ENCODE data around the gene FIGN.

The FIGN gene

DNA sequence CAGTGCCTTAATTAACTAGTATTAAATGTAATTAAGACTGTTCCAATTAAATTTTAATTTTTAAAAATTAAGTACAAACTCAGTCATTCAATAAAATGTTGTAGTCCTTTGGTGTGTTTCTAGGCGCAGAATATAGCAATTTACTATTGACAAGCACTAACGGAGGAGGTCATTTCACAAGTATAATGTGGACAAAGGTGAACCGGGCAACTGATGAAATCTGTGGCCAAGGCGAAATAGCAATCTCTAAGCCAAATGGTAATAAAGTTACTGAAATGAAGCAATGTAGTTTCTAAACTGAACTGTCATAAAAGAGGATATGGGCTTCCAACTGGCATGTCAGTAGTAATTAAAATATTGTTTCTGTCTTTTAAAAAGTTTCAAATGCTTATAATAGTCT lies 27.5 kb downstream of the FIGN start:
- DNase-seq (ENCODE audit: low spot score) = no peak

DNA sequence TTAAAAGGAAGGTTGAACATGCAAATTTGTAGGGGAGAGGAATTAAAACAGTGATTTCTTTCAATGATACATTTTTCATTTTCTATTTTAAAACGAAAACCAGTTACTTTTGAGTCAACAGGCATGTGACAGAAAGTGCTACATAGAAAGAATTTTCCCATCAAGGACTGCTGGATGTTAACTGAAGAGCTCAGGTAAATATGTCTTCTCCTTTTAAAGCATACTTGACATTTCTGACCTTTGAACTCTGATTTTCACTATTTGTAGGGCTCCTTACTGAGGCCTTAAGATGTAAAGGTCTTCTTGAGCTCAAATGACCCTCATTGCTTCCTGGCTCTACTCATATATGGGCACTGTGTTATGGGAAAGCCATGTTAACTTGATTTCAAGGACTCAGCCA lies 32.4 kb downstream of the FIGN start:
- DNase-seq (ENCODE audit: low spot score) = no peak

GRCh38 chr2:163701399-163702195 lies 34.2 kb downstream of the FIGN start:
- DNase-seq (ENCODE audit: low spot score) = no peak

GRCh38 chr2:163698857-163699256 lies 37.0 kb downstream of the FIGN start:
- DNase-seq (ENCODE audit: low spot score) = no peak

GRCh38 chr2:163697846-163698637 lies 37.8 kb downstream of the FIGN start:
- no peak for DNase-seq (ENCODE audit: low spot score)

- DNase-seq (ENCODE audit: low spot score) = no peak
These were observed 38.4 kb downstream of the FIGN start for GRCh38 chr2:163697429-163697828.

DNA sequence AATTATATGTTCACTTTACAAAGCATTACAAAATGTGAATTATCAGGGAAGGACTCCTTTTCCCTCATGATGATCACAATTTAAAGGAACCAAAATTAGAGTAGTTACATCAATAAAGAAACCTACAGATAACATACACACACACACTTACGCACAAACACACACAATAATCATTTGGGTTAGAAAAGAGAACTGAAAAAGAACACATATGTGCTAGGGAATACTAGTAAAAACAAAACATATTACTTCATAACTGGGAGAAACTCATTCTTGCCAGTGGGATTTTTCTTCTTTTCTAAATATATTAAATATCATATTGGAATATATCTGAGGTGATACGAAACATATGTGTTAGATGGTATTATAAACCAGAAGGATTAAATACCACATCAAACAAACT lies 42.3 kb downstream of the FIGN start:
- no peak for DNase-seq (ENCODE audit: low spot score)

- DNase-seq (ENCODE audit: low spot score) = no peak
These were observed 43.0 kb downstream of the FIGN start for GRCh38 chr2:163692611-163693482.

GRCh38 chr2:163692081-163692480 lies 43.7 kb downstream of the FIGN start:
- DNase-seq (ENCODE audit: low spot score) = no peak

GRCh38 chr2:163690896-163691295 lies 44.9 kb downstream of the FIGN start:
- no peak for DNase-seq (ENCODE audit: low spot score)

DNA sequence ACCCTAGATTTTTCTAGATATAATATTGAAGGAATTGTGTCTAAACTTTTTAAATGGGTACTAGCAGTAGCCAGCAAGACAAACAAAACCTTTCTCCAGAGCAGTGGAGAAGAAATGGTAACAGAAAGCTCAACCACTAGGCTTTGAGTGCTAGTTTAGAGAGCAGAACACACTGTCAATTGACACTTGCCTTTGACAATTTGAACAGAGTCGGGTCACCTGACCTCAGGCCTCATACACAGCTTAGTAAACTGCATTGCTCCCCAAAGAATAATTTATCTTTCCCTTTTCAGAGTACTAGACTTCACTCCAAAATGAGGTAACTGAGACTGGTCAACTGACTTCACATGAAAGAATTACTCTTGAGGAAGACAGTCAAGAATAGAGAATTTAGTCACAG lies 48.6 kb downstream of the FIGN start:
- no peak for DNase-seq (ENCODE audit: low spot score)

- DNase-seq (ENCODE audit: low spot score) = no peak
These were observed 49.5 kb downstream of the FIGN start for GRCh38 chr2:163686289-163686688.

DNA sequence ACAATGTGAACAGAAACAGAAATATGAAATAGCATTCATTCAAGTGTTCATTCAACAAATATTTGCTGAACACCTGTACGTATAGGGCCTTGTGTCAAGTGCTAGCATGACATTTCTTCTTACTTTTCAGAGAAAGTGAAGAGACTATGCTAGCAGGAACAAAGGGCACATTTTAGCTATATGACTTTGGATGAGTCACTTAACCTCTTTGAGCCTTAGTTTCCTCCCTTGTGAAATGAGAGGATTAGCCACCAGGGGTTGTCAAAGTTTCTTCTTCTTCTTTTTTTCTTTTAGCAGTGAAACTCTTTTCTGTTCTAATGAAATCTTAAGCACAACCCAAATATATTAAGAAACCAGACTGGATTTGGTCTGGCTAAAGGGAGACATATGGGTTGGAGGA lies 53.1 kb downstream of the FIGN start:
- no peak for DNase-seq (ENCODE audit: low spot score)

DNA sequence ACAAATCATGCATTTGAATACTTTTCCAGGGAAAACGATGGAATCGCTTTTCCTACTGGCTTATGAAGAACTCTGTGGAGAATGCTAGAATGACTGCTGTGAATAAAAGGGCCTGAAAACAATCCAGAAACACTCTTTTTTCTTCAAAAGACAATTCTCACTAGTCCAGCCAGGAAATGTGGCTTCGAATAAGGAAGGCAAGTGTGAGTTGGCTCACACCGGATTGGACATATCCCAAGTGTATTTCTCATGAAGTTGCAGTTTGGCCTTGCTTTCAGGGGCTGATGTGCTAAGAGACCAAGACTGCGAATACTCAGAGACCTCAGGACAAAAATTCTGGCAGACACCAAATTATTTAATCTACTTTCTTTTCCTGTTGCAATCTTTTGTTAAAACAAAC lies 54.1 kb downstream of the FIGN start:
- DNase-seq (ENCODE audit: low spot score) = peak; percentile 53

- DNase-seq (ENCODE audit: low spot score) = peak; percentile 19
These were observed 60.4 kb downstream of the FIGN start for GRCh38 chr2:163675388-163675787.

DNA sequence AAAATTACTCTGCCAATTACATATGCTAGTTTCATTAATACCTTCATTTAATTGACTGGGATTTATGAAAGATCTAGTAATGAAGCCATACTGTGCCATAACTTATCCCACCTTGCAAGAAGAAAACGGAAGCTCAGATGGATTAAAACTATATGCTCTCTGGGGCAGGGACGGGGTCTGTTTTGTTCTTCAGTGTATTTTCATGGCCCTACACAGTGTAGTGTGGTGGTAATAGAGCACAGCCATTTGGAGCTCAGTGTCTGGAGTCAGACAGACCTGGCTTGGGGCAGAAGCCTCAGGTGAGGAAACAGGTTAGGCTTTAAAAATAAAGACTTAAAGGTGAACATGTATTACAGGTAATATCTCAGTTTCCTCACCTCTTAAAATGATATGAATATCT lies 62.3 kb downstream of the FIGN start:
- DNase-seq (ENCODE audit: low spot score) = no peak

DNA sequence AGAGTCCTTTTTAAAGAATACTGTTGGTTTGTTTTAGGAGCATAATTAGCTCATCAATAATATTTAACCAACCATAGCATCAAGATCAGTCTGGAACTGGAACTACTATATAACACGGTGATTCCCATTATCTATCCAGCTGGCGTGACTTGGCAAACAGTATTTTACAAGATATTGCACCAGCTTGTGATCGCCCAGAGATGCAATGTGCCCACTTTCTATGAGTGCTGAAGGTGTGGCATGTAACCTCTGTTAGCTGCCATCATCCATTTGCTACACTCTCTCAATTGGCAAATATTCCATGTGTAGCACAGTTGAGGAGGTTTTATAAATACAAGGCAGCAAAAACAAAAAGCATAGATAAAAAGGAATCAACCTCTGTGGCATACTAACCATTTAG lies 64.9 kb downstream of the FIGN start:
- no peak for DNase-seq (ENCODE audit: low spot score)

- no peak for DNase-seq (ENCODE audit: low spot score)
These were observed 66.3 kb downstream of the FIGN start for GRCh38 chr2:163669506-163669905.

DNA sequence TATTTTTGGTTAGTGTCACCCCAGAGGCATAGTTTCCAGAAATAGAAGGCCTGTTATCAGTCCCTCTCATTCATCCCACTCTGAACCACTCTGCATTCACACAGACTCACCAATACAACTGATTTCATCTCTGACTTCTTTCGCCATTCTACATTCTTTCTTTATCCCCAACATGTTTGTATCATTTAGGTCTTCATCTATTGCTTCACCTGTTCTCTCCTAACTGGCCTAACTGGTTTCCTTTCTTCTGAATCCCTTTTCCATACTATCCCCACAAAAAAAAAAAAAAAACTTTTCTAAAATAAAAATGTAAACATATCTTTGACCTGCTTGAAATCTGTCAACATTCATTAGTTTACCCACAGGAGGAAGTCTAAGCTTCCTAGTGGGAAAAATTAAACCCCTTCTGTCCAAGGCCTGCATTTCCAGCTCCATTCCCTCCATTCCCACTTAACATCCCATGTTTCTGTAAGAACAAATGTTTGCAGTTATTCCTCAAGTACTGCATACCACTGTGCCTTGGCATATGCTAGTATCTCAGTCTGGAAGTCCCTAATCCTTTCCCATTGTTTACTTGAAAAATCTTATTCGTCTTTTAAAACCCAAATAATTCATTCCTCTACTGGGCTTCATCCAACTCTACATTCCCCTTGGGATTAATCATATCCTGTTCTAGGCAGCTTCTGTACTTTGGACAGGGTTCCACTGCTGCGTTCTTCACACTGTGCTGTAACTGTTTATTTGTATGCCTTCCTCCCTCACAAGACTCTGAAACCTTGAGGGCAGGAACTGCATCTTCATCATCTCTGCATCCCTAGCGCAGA lies 68.5 kb downstream of the FIGN start:
- no peak for DNase-seq (ENCODE audit: low spot score)

DNA sequence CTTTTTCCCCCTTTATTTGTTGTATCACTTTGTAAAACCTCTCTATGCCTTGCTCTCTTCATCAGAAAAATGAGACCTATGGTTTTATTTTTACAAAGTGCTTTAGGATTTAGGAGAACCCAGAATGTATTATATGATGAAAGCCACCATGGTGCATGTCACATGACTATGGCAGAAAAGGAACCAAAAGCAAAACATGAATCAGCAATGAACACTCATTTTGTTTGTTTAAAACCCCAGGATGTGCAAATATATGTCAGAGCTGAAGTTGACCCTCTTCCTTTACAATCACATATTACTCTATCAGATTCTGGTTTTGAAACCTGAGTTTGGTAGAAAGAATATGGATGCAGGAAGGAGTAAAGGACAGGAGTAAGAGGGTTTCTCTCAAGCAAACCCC lies 70.0 kb downstream of the FIGN start:
- DNase-seq (ENCODE audit: low spot score) = no peak

GRCh38 chr2:163665051-163665450 lies 70.8 kb downstream of the FIGN start:
- no peak for DNase-seq (ENCODE audit: low spot score)

DNA sequence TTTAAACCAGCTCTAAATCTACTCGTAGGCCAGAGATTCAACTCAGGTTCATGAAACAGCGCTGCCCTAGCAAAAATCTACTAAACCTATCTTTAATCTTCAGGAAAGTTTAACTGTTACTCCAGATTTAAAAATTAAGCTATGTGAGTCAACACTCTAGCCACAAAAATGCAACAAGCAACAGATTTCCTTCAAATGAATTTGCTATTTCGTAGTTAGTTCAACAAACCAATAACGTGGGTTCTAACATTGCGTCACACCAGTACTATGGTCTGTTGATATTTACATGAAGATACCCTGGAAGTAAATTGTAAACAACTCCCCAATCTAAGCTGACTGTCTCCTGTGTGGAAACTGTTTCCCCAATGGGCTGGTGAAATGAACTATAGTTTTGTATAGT lies 71.2 kb downstream of the FIGN start:
- no peak for DNase-seq (ENCODE audit: low spot score)
